Activated naive CD4-positive, alpha-beta T cell treated with anti-CD3 and anti-CD28 coated beads, Interleukin-2, amount 50 U/mL, for 16 hours (primary cell): ENCODE data around the gene ZNG1C.
"Not testable (repeated sequence)": the region's sequence is repeated elsewhere in the genome, so short reads cannot be mapped to it uniquely, and the experiment has no call there.

ENCODE experiments used
- DNase-seq: peaks from one replicate; pipeline ENCODE4 v3.0.0-alpha.2; 2020

Gene ZNG1C

DNA sequence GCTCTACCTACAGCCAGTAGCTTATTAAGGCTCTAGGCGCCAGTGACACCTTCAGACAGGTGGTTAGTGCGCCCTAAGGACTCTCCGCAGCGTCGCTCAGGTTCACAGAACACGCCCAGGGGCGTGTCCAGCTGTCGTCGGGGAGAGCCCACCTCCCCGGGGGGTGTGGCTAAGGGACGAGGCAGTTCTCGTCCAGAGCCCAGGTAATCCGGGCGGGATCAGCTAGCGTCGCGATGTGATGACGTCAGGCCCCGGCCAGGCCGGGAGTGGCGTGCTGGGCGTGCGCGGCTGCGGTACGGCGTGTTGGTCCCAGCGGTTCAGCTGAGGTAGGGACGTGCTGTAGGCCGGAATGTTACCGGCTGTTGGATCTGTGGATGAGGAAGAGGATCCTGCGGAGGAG, at the start of gene ZNG1C:
TSS of gene ZNG1C (plus strand) at position 301 of the 400 bp plus-strand sequence. CDS start at position 350, 49 bp downstream.
- DNase-seq: not testable (repeated sequence)

DNA sequence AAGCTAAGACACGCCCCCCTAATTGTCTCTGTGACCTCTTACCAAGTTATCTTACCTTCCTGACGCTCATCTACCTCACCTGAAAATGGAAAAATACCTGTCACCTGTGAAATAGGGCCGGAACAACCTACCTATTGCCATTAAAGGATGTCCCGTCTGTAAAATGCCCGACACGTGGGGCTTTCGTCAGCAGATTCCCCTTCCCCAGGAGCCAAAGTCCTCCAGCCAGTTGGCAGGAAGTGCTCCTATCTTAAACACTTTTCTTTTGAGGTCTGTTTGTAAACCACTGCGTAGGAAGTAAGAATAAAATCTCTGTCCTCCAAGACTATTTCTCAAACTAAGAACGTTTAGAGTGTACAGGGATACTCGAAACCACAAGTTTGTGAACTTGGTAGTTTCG, 654 bp downstream of the ZNG1C start:
- not testable (repeated sequence) for DNase-seq

DNA sequence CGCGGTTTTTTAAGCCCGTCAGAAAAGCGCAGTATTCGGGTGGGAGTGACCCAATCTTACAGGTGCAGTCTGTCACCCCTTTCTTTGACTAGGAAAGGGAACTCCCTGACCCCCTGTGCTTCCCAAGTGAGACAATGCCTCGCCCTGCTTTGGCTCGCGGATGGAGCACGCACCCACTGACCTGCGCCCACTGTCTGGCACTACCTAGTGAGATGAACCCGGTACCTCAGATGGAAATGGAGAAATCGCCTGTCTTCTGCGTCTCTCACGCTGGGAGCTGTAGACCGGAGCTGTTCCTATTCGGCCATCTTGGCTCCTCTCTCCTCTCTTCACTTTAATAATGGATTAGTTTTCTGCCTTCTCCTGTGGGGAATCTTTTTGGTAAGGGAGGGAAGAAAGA, 39.3 kb downstream of the ZNG1C start:
- not testable (repeated sequence) for DNase-seq

DNA sequence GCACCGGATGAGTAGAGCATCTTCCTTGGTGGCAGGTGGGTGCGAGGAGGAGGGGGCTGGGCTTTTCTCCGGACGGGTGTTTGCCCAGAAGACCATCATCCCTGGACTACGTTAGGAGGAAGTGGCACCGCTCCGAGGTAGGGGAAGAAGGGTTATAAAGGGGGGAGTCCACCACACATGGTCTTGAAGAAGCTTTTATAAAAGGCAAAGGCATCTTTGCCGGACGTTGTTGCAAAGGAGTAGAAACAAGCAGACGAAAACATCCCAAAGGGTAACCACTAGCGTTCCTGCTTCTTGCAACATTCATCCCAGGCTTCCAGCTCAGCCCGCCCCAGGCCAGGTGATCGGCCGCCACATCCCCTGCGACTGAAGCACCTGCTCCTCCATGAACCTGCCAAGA, 60.8 kb downstream of the ZNG1C start, which contains the start of gene FOXD4L3:
TSS of gene FOXD4L3 (plus strand) at position 301 of the 400 bp plus-strand sequence. CDS start at position 386, 85 bp downstream.
- DNase-seq: not testable (repeated sequence)

DNA sequence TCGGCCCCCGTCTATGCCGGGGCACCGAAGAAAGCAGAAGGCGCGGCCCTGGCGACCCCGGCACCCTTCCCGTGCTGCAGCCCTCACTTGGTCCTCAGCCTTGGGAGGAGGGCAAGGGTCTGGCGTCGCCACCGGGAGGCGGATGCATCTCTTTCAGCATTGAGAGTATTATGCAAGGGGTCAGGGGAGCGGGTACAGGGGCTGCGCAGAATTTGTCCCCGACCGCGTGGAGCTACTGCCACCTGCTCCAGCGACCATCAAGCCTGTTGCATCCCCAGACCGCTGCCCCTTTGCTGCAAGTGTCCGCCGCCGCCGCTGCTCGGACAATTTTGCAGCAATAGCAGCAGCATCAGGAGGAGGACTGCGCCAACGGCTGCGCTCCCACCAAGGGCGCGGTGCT, 62.0 kb downstream of the ZNG1C start:
- not testable (repeated sequence) for DNase-seq

DNA sequence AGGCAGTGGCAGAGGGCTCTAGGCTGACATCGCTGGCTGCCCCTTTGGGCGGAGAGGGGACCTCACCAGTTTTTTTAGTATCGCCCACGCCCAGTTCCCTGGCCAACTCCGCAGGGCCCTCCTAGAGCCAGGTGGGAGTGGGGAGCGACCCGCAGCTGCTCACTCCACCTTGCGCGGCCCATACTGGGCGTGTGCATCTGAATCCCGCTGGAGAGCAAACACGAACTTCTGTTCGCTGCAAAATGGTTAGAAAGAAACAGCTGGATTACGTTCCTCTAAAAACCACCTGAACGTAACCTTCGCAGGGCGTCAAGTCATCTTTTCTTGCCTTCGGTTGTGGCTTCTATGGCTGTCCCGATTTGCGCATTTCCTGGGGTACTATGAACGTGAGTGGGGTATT, 62.4 kb downstream of the ZNG1C start:
- not testable (repeated sequence) for DNase-seq

DNA sequence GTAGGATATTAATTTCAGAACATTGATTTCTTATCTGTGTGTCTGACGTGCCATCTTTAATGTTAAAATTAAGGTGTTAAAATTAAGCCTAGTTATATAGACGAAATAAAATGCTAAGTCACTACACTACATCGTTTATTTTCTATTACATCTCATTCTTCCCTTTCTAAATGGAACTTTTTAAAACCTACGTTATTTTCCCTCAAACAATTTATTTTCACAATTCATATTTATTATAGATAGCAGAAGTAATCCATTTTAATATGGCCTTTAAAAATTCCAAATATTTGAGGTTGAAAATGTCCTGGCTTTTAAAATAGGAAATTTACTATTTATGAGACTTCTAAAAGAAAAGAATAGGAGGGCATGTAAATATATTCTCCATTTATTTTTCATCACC, 63.0 kb downstream of the ZNG1C start:
- not testable (repeated sequence) for DNase-seq

DNA sequence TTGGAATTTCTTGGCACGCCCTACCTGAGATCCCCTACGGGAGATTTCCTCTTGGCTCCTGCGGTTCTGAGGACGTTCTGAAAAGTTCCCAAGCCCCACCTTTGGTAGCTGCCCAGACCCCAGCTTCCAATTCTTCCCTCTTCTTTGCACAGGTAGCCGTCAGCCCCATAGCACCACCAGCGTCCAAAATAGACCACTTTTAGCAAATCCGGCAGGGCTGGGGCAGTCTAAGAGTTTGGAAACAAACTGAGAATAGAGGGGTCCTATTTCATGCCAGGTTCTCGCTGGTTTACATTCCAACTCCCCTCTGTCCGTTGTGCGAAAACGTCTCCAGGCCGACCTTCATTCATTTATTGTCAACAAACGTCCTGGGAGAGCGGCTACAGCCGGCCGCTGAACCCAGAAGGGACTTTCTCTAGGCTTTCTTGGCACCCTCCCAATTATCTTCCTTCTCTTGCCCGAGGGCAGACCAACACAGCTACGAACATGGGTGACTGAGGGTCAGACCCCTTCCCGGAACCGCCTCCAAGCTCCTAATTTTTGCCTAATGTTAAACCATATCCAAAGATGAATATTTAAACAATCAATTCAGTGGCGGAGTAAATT, 64.0 kb downstream of the ZNG1C start:
- not testable (repeated sequence) for DNase-seq

DNA sequence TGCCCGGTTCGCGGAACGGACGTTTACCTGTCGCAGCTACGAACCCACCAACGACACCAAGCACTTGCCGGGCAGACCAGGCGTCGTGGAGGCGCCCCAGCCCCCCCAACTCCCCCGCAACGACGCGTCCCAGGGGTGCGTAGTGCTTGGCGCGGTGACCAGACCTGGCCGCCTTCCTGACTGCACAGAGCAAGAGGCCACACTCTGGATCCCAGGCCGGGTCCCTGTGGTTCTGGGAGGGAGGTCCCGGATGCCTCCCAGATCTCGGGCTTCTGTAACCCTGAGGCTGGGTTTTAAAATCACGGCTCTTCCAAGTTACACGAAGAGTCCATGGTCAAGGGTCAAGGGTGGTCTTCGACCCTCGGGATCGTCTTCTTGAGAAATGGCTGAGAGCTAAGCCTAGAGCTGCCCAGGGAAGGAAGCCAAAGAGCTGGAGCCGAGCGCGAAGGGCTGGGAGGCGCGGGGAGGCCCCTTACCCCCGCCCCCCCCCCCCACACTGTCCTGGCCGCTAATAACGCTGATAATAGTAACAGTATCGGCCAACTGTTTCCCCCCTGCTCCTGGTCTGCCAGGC, 64.7 kb downstream of the ZNG1C start:
- DNase-seq: not testable (repeated sequence)

DNA sequence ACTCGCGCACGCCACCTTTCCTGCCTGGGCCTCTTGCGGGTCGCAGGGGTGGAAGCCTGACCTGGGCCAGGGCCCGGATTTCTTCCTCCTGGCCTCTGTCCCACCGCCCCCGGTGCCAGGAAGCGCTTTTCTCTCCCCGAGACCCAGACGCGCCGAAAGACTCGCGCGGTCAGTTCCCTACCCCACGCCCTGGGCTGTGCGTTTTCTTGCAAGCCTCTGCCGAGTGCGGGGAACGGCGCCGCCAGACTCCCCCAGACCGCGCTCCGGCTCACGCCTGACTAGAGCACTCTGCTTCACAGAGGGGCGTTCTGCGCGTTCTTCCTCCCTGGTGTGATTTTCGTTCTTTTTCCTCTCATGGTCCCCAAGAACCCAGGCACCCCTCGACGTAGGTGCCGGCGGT, 65.3 kb downstream of the ZNG1C start:
- DNase-seq: not testable (repeated sequence)

DNA sequence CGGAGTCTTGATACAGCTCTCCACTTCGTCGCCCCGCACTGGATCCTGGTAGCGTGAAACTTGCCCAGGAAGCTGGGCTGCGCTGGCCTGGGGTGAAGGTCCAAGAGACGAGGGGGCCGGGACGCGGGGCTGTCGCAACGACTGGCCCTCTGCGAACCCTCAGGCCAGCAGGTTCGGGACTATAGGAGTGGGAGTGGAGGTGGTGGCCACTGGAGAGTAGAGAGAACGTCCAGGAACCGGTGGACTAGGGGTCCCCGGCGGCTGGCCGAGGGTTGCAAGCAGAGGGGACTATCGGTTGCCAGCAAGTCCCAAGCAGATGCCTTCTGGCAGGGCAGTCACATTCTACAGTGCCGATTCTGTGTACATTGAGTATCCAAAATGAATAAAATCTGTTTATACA, 65.9 kb downstream of the ZNG1C start:
- DNase-seq: not testable (repeated sequence)

DNA sequence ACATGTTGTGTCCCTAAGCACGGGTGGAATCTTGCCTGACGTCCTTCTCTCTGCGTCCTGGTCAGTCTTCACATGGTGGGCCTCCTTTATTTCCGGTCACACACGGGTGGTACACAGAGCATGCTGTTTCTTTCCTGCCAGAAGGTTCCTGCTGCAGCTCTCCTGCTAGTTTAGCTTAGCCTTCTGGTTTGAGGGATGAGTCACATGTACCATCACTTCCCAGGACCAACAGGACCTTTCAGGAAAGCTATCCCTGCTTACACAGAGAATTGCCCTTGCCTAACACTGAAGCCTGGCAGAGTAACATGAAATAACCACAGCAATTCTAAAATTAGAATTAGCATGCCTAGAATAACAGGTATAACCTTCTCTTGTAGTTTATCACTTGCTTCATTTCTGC, 69.4 kb downstream of the ZNG1C start:
- not testable (repeated sequence) for DNase-seq

DNA sequence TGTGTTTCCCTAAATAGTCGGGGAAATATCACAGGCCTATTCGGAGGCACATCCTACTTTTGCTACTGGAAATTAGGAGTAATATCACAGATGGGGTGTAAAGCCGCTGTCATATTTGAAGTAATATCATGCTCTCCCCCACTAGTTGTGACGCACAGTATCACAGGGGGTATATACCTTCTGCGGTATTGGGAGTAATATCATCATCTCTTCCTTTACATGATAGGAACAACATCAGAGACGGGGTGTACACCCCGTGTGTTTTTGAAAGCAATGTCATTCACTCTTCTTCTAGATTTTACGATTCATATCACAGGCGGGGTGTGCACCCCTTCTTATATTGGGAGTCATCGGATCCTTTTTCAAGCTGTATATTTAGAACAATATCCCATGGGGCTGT, 76.4 kb downstream of the ZNG1C start:
- DNase-seq: not testable (repeated sequence)

DNA sequence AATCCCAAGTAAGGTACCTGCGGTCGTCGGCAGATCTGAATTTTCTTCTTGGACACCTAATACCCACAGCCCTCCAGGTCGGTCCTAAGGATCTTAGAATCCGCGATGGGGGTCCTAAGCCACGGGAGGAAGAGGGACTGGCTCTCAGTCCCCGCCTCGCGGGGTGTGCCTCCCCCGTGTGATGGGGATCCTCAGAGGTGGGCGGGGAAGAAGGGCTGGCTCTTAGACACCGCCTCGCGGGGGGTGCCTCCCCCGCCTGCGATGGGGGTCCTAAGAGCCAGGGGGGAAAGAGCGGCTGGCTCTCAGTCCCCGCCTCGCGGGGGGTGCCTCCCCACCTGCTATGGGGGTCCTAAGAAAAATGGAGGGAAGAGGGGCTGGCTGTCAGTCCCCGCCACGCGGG, 82.0 kb downstream of the ZNG1C start:
- not testable (repeated sequence) for DNase-seq

DNA sequence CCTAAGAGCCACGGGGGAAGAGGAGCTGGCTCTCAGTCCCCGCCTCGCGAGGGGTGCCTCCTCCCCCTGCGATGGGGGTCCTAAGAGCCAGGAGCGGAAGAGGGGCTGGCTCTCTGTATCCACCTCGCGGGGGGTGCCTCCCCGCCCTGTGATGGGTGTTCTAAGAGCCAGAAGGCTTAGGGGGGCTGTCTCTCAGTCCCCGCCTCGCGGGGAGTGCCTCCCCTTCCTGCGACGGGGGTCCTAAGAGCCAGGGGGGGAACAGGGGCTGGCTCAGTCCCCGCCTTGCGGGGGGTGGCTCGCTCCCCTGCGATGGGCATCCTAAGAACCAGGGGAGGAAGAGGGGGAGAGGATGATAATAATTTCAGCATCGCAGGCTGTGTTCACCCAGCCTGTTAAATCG, 82.7 kb downstream of the ZNG1C start:
- not testable (repeated sequence) for DNase-seq

DNA sequence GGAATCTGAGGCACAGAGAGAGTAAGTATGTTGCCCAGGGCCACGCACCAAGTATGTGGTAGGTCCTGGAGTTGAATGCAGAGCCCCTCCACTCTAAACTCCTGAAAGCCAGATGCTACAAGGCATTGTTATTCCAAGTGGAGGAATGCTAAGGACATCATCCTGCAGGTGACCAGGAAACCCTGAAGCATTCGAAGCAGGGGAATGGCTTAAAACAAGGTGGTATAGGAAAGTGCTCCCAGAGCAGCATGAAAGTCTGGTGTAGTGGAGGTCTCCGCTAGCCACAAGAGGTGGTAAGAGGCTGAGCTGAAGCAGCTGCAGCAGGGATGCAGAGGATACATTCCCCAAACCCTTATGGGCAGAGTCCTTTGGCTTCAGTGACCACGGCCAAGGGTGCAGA, 87.3 kb downstream of the ZNG1C start:
- not testable (repeated sequence) for DNase-seq

DNA sequence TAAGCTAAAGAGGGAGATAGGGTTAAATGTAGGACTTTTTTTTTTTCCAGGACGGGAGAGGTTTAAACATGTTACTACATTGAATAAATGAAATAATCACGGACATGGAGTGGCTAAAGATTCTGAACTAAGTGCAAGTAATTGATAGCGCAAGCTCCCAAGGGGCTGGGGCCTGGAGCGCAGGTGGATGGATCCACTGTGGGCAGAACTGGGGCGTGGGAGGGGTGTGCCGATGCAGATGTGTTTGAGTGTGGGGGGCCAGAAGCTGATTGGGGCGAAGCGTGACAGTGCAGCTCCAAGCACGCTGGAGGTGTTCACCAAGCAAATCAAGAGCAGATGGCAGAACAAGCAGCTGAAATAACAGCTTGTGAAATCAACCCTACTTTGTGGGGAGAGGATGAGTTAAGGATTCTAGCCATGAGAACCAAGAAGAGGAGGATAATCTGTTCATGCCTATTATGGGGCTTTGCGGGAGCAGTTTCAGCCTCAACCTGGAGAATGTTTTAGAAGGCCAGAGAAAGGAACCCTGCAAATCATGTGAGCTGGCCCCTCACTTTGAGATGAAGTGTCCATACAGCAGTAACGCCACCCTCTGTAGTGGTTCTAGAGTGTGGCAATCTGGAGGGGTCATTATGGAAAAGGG, 88.9 kb downstream of the ZNG1C start:
- DNase-seq: not testable (repeated sequence)

DNA sequence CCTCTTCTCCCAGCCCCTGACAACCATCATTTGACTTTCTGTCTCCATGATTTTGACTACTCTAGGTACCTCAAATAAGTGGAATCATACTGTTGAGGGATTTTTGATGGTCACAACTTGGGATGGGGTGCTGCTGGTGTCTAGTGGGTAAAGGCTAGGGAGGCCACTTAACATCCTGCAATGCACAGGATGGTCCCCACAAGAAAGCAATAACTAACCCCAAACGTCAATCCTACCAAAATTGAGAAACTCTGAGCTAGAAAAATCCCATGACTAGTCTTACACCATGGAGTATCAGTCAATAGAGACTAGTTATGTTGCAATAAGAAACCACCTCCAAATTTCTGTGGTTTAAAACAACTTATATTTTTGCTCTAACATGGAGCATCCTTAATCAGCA, 90.3 kb downstream of the ZNG1C start:
- DNase-seq: not testable (repeated sequence)

DNA sequence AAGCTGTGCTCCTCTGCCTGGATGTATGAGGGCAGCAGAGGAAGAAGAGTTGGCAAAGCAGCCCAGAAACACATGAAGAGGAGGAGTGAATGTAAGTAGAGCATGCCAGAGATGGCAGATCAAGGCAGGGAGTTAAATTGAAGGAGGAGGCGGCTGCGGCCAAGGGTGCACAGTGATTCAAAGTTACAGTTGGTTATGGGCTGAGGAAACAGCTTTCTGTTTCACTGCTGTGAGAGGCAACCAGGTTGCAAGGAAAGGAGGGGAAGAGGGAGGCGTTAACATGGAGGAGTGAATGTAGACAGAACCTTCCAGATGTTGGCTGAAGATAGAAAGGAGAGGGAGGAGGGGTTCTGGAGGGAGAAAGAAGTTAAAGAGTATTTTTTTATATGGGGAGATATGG, 94.2 kb downstream of the ZNG1C start:
- not testable (repeated sequence) for DNase-seq

DNA sequence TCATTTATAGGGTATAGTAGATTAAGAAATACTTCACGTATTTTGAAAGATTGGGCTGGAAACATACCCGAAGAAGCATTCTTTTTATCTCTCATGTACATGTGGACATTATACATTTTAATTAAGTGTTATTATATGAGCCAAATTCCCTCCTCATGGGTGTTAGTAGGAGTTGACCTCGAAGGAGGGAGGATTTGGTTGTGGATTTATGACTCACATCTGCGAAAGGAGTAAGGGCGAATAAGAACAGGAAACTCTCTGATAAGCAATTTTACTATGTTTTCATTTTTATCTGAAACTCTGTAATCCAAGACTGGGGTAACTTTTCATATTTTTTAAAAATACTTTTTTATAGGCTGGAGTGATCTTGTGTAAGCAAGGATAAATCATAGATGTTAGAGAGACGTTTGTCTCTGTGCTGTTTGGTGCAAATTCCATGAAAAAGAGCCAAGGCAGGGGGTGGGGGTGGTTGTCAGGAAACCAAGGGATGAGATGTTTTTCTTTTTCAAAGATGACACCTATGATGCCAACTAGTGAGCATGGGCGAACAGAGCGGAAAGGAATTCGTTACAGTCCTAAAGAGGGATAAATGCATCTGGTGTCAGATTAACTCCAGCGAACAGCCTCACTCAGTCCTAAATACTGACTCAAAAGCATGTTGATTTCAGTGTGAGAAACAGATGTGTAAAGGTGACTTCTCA, 95.0 kb downstream of the ZNG1C start:
- DNase-seq: not testable (repeated sequence)

DNA sequence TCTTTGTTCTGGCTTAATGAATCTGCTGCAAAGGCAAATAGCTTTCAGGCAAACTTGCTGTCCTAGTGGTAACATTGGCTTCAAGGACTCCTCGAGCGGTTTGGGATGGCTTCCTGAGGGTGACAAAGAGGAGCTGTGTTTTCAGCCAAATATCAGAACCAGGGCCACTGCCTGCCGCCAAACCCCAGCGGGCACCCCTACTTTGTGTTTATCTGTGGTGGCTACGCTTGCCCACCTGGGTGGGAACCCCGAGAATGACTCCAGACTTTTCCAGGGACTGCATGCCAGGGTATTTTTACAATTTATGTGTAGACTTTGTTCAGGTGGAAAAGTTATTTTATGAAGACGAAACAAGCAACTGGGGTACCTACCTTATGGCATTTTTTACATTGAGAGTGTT, 96.2 kb downstream of the ZNG1C start:
- DNase-seq: not testable (repeated sequence)

DNA sequence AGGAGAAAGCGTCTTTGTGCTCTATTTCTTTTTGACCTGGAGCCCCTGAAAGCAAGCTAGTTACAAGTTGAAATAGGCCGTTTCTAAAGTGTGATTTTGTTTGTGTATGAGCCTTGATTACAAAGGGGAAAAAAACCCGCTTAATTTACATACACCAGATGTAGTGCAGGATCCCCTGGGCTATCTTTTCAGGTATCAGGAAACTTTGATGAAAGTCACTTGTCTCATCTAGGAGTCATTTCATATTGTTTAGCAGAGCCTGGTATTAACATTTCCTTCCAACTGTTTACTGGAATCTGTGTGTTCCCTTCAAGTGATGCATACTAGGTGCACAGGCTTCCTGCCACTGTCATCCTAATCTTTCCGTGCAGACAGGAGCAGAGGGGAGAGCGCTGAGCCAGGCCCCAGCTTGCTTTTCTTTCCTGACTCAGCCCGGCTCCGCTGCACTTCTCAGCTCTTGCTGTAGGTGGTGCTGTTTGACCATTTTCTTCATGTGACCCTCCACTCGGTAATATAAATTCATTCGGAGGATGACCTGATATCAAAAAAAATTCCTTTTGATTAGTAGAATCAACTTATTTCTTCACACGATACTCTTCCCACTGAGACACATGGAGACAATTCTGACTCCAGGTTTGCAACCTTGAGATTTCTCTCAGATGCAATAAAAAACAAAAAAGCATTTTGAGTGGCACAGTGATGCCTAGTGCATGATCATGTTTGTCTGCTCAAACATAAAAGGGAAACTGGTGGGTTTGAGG, 100.7 kb downstream of the ZNG1C start:
- not testable (repeated sequence) for DNase-seq

DNA sequence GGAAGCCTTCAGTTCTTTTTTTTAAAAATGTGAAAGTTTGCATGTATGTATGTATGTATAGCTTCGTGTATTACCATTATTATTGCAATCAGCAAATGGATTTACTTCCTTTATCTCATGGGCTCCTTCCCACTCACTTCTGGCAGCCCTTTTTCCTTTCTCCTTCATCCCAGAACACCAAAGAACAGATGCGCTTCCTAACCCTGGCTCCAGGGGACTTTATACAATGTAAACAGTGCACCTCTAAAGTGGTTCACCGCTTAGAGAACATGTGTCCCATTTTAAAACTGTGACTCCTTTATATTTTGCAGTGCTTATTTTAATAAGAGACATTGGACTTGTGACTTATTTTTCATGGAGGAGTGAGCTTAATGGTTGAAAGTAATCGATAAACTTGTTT, 101.5 kb downstream of the ZNG1C start:
- DNase-seq: not testable (repeated sequence)
